Measurements from ENCODE around the gene AP5Z1. TPM values are rescaled to one million over a fixed set of nuclear protein-coding genes. Genes with fewer than 3 reads are reported as not detected.
A peak's percentile ranks its signal among the peaks of the same experiment; 100 is the strongest.

Gene AP5Z1
- total RNA-seq, 3 donors from 2014 or later: 39.5 to 47.4 (median 45.2) TPM

DNA sequence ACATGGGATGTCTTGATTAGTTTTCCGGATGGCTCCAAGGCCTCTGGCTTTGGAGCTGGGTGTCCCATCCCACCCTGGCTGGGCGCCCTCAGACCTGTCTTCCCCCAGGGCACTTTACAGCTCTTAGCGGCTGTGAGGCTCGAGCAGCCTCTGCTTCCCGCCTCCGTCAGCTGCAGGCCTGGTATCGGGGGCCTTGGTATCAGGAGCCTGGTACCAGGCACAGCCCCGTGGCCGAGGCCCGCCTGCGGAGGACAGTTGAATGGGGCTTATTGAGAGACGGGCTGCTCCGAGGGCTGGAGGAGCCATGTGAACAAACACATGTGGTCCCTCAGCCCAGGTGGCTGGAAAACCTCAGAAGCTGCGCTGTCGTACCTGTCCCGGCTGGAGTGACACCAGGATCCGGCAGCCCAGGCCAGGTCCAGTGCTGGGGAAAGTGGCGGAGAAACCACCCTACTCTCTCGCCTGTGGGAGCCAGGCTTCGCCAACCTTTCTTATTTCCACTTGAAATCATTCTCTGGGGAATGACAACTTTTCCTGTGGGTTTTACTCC, 23.9 kb upstream of the AP5Z1 start:
- Histone ChIP-seq H3K36me3 (ENCODE audit: low read depth) (no peaks in the 10 kb centered on the region), H3K4me1 (ENCODE audit: low read depth) (peaks cover 17% of the 10 kb centered on the region), H3K9me3 (no peaks in the 10 kb centered on the region), H3K4me3 (no peak overlapping the region)
- ATAC-seq: no peak
- TF ChIP-seq, protein P1, sequence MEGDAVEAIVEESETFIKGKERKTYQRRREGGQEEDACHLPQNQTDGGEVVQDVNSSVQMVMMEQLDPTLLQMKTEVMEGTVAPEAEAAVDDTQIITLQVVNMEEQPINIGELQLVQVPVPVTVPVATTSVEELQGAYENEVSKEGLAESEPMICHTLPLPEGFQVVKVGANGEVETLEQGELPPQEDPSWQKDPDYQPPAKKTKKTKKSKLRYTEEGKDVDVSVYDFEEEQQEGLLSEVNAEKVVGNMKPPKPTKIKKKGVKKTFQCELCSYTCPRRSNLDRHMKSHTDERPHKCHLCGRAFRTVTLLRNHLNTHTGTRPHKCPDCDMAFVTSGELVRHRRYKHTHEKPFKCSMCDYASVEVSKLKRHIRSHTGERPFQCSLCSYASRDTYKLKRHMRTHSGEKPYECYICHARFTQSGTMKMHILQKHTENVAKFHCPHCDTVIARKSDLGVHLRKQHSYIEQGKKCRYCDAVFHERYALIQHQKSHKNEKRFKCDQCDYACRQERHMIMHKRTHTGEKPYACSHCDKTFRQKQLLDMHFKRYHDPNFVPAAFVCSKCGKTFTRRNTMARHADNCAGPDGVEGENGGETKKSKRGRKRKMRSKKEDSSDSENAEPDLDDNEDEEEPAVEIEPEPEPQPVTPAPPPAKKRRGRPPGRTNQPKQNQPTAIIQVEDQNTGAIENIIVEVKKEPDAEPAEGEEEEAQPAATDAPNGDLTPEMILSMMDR (IDR thresholded peaks at IDR 0.05): no peak
- peak in 1 of 3 donors; percentile 51 for DNase-seq
- intact Hi-C loops (cut with DNase I, micrococcal nuclease): no loop called here

DNA sequence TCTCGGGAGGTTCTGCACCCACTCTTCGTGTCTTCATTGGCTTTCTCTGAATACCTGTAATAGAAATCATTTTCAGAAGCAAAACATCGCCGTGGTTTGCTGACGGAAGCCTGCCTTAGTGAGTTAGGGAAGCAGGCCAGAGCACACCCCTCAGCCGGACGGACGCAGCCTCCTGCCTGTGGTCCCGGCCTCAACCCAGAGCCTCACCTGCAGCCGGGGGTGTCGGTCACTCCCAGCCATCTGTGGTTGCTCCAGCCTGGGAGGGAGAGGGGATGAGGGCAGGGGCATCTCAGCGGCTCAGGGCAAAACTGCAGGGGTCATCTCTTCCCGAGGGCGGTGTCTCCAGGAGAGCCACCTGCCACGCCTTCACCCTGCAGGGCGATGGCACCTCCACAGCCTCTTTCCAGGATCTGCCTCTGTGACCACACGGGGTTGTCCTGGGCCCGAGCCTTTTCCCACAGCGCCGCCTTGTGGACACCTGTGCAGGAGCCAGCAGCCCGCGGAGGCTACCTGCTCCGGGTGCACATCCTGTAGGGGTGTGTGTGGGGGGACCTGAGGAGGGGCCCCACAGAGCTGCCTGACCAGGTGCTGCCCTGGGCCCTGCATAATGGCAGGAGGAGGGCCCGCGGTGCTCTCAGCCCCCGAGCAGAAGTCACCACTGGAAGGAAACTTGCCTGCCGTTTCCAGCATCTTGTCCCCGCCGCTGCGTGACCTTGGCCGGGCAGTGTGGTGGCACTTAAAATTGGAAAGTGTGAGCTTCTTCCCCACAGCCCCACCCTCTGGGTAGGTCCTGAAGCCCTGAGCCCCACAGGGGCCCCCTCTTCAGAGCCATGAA, 21.6 kb upstream of the AP5Z1 start:
- ATAC-seq (peak; percentile 98), DNase-seq (peak; percentile 88 to 93 (median 93))
- TF ChIP-seq, protein P1 (IDR thresholded peaks at IDR 0.05): peak; percentile 83

DNA sequence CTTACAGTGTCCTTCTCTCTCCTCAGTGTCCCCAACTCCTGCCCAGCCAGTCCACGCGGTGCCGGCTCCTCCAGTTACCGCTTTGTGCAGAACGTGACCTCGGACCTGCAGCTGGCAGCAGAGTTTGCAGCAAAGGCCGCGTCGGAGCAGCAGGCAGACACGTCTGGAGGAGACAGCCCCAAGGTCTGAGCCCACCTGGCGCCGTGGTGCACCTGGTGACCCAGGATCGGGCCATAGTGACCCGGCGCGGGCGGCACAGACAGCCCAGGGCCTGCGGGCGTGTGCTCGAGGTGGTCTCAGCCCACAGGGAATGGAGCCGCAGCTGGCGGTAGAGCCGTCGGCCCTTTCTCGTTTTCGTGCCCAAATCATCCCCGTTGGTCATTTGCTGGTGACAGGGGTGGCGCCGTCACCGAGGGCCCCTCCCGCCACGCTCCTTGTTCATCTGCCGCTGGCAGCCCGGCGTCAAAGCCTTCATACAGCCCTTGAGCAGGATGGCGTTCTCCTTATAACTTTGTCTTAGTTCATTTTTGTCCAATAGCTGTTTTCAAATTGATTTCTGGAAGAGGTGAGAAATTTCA, 20.9 kb upstream of the AP5Z1 start:
- H3K4me3 ChIP-seq: no peak overlapping the region
- H3K4me1 ChIP-seq (ENCODE audit: low read depth): peaks cover 5% of the 10 kb centered on the region
- intact Hi-C loops (cut with DNase I, micrococcal nuclease): no loop called here
- H3K36me3 ChIP-seq (ENCODE audit: low read depth): peaks cover 11% of the 10 kb centered on the region
- H3K9me3 ChIP-seq: no peaks in the 10 kb centered on the region
- ATAC-seq (no peak), DNase-seq (peak in 1 of 3 donors; percentile 56)
- TF ChIP-seq, protein P1 (IDR thresholded peaks at IDR 0.05): no peak

More for the DNA sequence above, 21.6 kb upstream of the AP5Z1 start:
- intact Hi-C loops (cut with DNase I, micrococcal nuclease): no loop called here
- no peaks in the 10 kb centered on the region for H3K9me3 ChIP-seq
- H3K4me1 ChIP-seq (ENCODE audit: low read depth): peaks cover 5% of the 10 kb centered on the region
- no peak overlapping the region for H3K4me3 ChIP-seq
- peaks cover 11% of the 10 kb centered on the region for H3K36me3 ChIP-seq (ENCODE audit: low read depth)

DNA sequence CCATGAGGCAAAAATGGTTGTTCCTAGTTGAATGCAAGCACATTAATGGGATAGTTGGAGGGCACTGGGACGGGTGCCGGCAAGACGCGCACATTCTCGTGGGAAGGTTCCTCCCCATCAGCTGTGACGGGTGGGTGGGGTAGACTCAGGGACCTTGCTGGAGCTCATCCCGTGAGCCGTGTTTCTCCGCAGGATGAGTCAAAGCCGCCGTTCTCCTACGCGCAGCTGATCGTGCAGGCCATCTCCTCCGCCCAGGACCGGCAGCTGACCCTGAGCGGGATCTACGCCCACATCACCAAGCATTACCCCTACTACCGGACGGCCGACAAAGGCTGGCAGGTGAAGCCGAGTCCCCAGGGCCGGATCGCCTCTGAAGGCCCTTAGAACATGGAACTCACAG, 20.4 kb upstream of the AP5Z1 start:
- Histone ChIP-seq H3K4me3 (no peak overlapping the region), H3K36me3 (ENCODE audit: low read depth) (peaks cover 11% of the 10 kb centered on the region), H3K4me1 (ENCODE audit: low read depth) (peaks cover 5% of the 10 kb centered on the region), H3K9me3 (no peaks in the 10 kb centered on the region)
- intact Hi-C loops (cut with DNase I, micrococcal nuclease): no loop called here
- ATAC-seq: no peak
- TF ChIP-seq, protein P1 (IDR thresholded peaks at IDR 0.05): no peak
- no peak for DNase-seq

DNA sequence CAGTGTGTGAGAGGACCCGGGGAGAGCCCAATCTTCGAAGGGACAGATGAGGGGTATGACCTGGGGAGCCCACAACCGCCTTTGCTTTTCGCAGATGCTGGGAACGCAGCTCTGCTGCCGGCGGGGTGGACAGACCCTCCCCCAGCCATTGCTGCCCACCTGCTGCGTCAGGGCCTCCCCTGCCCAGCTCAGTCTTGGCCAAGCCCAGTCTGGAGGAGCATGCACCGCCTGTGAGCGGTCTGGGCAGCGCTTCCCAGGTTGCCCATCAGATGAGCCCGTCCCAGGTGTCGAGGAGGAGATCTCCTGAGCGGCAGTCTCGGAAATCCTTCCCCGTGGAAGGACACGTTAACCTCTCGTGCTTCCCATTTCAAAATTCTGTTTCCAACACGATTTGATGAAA, 17.3 kb upstream of the AP5Z1 start:
- Histone ChIP-seq H3K9me3 (no peaks in the 10 kb centered on the region), H3K4me3 (no peak overlapping the region), H3K36me3 (ENCODE audit: low read depth) (peaks cover 11% of the 10 kb centered on the region), H3K4me1 (ENCODE audit: low read depth) (peaks cover 5% of the 10 kb centered on the region)
- intact Hi-C loops (cut with DNase I, micrococcal nuclease): no loop called here
- TF ChIP-seq, protein P1 (IDR thresholded peaks at IDR 0.05): no peak
- no peak for ATAC-seq
- DNase-seq: no peak
